HG03460 (cell line): Measurements from ENCODE around the gene WWTR1.

Experiments used
- ATAC-seq: cut with Tn5 transposase; IDR thresholded peaks from one replicate; pipeline ENCODE4 v1.9.1; 2021; ENCODE audit not compliant: unreplicated experiment

The WWTR1 gene

DNA sequence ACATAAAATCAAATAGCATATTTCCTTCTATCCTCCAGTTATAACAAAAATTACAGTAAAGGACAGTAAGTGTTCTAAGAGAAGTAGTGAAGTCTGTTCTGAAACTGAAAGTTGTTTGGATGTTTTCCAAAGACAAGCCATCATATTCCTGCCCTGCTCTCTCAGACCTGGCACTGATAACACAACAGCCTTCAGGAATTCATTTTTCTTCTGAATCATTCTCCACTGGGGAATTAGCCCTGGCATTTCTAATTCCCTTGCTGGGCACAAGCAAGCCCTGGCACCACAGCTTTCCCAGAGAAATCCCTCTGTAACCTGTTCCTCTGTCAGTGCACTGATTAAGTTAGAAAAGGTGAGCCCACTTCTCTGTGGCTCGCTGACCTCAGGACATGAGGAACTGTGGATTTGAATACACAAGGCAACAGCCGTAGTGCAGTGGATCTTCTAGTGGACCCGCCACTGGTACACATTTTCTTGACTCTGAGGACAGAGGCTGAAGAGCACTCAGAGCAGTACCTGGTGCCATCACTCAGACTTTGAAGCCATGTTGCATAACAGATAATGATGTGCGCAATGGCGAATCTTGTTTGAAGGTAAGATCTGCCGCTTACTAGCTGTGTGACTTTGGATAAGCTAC, 61.6 kb downstream of the WWTR1 start:
- no peak for ATAC-seq

GRCh38 chr3:149593418-149594160, 64.2 kb downstream of the WWTR1 start:
- no peak for ATAC-seq

GRCh38 chr3:149592758-149593240, 65.0 kb downstream of the WWTR1 start:
- no peak for ATAC-seq

- no peak for ATAC-seq
Observed at GRCh38 chr3:149590691-149591441, 67.0 kb downstream of the WWTR1 start.

DNA sequence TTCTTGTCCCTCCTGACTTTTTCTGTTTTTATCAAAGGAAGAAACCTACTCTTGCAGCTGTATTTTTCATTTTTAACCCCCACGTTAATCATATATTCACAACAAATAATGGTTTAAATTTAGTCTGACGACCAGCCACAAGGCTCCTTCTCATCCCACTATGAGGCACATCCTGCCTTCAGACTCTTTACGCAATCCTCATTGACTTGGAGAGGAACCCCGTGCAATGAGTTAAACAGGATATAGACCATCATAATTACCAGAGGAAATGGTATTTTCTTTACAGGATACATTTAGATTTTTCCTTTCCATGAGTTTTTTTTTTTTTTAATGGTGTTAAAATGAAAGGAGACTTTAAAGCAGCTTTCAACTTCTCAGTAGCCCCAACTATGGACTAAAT, 68.5 kb downstream of the WWTR1 start:
- ATAC-seq: no peak

- ATAC-seq: no peak
Observed at GRCh38 chr3:149588909-149589308, 68.9 kb downstream of the WWTR1 start.

- no peak for ATAC-seq
Observed at GRCh38 chr3:149587383-149587782, 70.4 kb downstream of the WWTR1 start.

DNA sequence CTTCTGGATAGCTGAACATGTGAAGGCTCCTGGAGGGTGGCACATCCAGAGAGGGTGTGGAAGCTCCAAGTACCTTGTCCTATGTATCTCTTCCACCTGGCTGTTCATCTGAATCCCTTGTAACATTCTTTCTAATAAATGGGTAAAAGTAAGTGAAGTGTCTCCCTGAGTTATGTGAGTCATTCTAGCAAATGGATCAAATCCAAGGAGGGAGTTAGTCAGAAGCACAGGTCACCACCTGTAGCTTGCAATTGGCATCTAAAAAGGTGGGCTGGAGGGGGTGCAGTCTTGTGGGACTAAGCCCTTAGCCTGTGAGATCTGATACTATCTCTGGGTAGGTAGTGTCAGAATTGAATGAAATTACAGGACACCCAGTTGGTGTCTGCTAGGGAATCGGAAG, 71.0 kb downstream of the WWTR1 start:
- no peak for ATAC-seq

DNA sequence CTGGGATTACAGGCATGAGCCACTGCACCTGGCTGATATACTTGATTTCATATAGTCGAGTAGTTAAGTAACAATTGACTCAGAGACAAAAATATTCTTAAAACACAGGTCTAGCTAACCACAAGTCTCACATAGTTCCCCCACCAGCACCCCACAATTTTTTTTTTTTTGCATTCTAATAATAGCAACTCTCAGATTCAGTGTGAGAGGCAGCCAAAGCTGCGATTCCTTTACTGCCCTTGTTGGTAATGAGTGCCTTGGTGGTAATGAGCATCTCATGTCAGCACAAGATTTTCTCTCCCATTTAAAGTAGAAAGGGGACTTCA, 72.5 kb downstream of the WWTR1 start:
- ATAC-seq: peak; percentile 83

- no peak for ATAC-seq
Observed at GRCh38 chr3:149583921-149584635, 73.7 kb downstream of the WWTR1 start.

GRCh38 chr3:149582395-149582794, 75.4 kb downstream of the WWTR1 start:
- no peak for ATAC-seq

DNA sequence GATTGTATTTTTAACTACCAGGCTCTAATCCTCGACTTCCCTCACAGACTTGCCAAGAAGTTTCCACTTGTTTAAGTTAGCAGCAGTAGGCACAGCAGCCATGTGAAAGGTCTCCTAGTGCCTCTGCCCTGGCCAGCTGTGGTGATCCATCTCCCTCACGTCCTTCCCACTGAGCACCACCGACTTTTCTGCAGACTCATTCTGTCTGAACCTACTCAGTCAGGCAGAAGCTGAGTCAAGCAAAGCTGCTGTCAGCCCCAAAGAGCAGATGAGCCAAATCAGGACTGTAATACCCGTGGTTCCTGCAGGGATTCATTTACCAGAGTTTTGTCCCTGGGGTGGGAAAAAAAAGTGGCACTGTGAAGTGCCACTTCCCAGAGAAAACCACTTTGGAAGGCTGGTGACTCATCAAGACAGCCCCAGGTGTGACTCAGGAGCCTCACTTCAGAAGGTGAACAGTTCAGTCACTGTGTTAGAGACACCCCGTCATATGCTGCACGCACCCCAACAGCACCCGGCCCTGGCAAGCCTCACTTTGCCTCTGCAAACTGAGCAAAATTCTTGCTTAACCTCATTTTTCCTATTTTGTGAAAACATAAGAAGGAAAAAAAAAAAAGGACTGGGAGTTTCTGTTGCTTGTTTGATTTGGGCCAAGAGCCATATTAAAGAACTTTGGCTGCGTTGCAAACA, 76.0 kb downstream of the WWTR1 start:
- no peak for ATAC-seq

DNA sequence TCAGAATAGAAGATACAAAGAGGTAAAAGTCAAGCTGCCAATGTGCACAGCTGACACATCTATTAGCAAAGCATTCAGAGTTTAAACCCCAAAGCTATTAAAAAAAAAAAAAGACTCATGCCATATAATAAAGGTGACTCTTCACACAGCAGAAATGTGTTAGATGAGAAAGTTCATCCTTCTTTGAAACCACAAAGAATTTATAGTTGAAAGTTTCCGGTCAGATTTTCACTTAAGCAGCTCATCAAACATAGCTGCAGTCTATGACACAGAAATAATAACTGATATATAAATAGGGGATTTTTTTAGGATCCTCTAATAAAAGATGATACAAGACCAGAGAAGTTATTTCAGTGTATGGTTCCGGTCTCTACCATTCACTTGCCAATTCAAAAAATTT, 76.6 kb downstream of the WWTR1 start:
- no peak for ATAC-seq

- no peak for ATAC-seq
Observed at GRCh38 chr3:149579838-149580542, 77.8 kb downstream of the WWTR1 start.

DNA sequence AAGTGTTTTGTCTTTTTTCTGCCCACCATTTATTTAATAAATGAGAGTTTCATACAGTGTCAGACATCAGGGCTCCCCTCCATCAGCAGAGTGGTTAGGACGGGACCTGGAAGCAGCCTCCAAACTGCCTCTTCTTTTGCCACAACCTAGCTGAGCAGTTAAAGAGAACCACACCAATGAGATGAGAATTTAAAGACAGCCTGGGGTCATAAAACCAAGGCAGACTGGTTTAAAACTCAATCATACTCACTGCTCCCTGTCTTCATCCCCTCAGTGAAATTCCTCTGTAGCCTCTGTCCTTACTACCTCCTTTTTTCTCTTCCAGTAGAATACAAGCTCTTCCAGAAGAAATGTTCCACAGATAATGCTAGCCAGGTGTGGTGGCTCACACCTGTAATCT, 78.7 kb downstream of the WWTR1 start:
- no peak for ATAC-seq

GRCh38 chr3:149577801-149578200, 80.0 kb downstream of the WWTR1 start:
- ATAC-seq: no peak

DNA sequence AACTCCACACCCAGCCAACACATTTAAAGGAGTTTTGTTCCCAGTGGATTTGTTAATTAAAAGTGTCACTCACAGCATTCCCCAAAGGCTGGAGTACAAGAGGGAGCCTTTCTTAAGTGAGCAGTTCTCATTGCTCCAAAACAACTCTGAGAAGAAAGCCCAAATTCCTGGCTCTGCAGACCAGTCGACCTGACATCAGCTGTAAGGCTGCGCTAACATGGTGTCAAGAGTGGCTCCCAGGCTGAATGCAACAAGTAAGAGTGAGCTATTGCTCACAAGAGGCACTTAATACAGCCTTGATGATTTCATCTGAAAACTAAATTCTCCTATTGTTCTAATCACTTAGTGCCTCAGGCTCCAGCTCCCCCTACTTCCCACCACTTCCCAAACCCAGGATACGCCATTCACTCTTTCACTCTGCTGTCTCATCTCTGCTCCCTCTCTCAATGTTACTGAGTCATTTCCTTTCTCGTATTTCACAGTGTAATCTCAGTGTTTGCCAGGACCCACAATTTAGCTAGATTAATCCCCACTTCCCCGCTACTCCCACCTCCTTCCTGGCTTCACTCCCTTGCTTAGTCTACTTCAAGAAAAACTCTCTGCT, 81.8 kb downstream of the WWTR1 start:
- no peak for ATAC-seq

DNA sequence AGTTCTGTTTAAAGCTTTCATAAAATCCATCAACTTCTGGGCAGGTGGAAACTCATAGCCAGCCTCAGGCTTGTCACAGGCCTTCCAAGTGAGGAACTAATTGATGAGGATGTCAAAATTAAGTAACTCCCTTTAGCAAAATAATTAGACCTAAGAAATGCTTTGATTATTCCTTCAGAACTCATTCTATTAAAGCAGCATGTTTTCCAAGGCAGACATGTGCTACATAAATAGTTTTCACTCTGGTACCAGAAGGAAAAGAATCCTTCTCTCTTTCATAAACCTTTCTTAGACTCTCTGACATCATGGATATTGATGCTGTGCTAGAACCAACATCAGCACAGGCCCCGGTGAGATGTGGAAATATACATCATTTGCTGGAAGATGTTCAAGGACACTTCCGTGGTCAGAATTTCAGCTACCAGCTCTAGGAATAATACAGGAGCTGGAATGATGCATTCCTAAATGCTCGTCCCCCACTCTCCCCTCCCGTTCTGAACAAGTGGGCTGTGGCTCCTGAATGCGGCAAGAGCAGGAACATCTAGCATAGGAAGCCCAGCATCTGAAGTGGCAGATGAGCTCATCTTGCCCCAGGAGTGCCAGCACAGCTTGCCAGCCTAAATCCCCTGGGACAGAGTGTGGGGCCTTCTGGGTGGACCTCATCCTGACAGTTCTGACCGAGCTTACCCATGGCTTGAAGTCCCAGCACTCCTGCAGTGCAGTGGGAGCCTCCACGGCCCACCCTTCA, 82.4 kb downstream of the WWTR1 start:
- no peak for ATAC-seq

DNA sequence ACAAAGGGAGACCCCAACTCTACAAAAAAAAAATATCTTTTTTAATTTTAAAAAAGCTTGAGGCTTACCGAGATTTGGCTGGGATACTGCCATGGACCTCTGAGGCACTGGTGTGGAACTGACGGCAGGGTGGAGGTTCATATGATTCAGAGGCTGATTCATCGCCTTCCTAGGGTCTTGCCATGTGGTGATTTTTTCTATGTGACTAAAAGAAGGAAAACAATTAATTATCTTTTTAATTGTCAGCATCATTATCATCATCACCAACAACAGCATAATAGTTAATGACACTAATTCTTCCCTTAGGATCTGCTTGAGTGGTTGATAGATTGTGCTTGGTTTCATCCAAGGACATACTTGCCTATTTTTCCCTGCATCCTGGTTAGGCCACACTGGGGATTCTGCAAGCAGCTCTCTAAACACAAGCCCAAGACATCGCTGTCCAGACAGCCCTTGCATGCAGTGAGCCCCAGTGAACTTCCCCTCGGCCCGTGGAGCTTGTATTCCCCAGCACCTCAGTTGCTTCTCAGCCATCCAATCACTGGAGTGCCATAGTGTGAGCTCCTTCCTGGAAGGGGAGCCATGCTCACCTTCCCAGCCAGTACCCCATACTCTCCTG, 84.9 kb downstream of the WWTR1 start:
- ATAC-seq: no peak
